Ovary (tissue), 3 donors: ENCODE measurements around the gene TRDMT1.

Experiments
- EP300 ChIP-seq: sonication (generic); formaldehyde crosslinking; IDR thresholded peaks from one replicate; pipeline ENCODE4 v1.6.1; 2017; ENCODE audit warnings: antibody characterized with exemption
- POLR2A ChIP-seq: fragments of 450-650 bp; IDR thresholded peaks from one replicate; pipeline ENCODE4 v1.6.1; 2017; ENCODE audit warnings: antibody characterized with exemption, mild to moderate bottlenecking, moderate library complexity
- TF ChIP-seq, protein P1 (sequence below), 3 donors: fragments of 450-650 bp in 2 of 3; fragments of 200-600 bp in 1 of 3; IDR thresholded peaks; one replicate each; pipeline versions ENCODE4 v1.5.1 to v1.8.0; 2016 to 2022; ENCODE audit warnings: antibody characterized with exemption in 3 of 3, mild to moderate bottlenecking in 1 of 3
- donor health status: DM: no; HTN: no; CAD: no.

DNA sequence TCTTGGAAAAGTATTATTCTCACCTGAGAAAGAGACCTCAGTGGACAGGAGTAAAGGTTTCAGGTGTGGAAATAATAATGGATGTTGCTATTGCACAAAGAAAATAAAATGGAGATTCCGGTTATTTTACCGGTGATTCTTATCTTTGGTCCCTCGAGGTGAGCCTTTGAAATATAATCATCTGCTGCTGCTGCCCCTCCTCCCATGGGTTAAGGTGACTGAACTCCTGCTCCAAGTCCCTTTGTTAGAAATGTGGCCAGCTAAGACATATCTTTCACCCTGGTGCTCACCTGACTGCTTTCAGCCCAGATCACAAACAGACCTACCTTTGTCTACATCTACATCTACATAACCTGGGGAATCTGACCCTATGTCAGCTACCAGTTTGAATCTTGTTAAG lies 77.5 kb downstream of the TRDMT1 start:
- TF ChIP-seq POLR2A: no peak
- TF ChIP-seq, protein P1, sequence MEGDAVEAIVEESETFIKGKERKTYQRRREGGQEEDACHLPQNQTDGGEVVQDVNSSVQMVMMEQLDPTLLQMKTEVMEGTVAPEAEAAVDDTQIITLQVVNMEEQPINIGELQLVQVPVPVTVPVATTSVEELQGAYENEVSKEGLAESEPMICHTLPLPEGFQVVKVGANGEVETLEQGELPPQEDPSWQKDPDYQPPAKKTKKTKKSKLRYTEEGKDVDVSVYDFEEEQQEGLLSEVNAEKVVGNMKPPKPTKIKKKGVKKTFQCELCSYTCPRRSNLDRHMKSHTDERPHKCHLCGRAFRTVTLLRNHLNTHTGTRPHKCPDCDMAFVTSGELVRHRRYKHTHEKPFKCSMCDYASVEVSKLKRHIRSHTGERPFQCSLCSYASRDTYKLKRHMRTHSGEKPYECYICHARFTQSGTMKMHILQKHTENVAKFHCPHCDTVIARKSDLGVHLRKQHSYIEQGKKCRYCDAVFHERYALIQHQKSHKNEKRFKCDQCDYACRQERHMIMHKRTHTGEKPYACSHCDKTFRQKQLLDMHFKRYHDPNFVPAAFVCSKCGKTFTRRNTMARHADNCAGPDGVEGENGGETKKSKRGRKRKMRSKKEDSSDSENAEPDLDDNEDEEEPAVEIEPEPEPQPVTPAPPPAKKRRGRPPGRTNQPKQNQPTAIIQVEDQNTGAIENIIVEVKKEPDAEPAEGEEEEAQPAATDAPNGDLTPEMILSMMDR (IDR thresholded peaks at IDR 0.05): no peak
- TF ChIP-seq EP300: no peak
